K562 (cell line): ENCODE measurements around the gene ITSN2. TPM values are rescaled to one million over a fixed set of nuclear protein-coding genes. Genes with fewer than 3 reads are reported as not detected.

Experiments
- ATAC-seq: fragments of 200-7000 bp; cut with Tn5 transposase; 3 replicates; pipeline ENCODE4 v1.9.1; 2020; ENCODE audit warnings: moderate library complexity
- BruUV-seq: library from RNA; stranded (reverse); fragments of 400-500 nt; replicated peaks from 2 replicates; lab custom pipeline; 2021; lab: Mats Ljungman, UMichigan
- CTCF ChIA-PET: fragments of 300-600 bp; formaldehyde crosslinking; extraction: SDS; loops from one replicate; lab custom pipeline; 2021; ENCODE audit warnings: low intra/inter-chr PET ratio; lab: Yijun Ruan, JAX
- POLR2A ChIA-PET: fragments of 300-600, 350-650 bp; sonication (Branson Sonifier 250); formaldehyde crosslinking; extraction: SDS; loops from one replicate; lab custom pipeline; 2021; ENCODE audit warnings: antibody characterized with exemption, inconsistent platforms; lab: Yijun Ruan, JAX
- DNase-seq, 4 experiments: peaks; one replicate each; pipeline versions ENCODE4 v3.0.0 to v3.0.0-alpha.2; 2011 to 2018; ENCODE audit warnings: low spot score in 3 of 4, mixed read lengths in 3 of 4; ENCODE audit errors: extremely low read depth in 1 of 4
- FAIRE-seq: peaks from 2 replicates; lab custom pipeline; 2011; peaks lifted over from hg19 to GRCh38; lab: Jason Lieb, UNC
- H2AFZ ChIP-seq: 2 replicates; pipeline ENCODE4 v1.6.0; 2011; ENCODE audit warnings: low read depth, low read length, control low read depth, inconsistent platforms
- H3K27ac ChIP-seq: fragments of 200-600 bp; 3 replicates; pipeline ENCODE4 v1.8.0; 2011; ENCODE audit warnings: low read depth, mild to moderate bottlenecking, control low read depth, inconsistent platforms, low read length, moderate library complexity, mixed read lengths; ENCODE audit errors: extremely low read depth
- H3K27me3 ChIP-seq, 2 experiments: fragments of 300-600 bp in 1 of 2; 2 replicates in 1 of 2; 3 replicates in 1 of 2; pipeline versions ENCODE4 v1.6.0 to v1.8.0; 2011; ENCODE audit warnings: inconsistent platforms in 2 of 2, low read length in 2 of 2, mild to moderate bottlenecking in 1 of 2, mixed read lengths in 1 of 2, moderate library complexity in 1 of 2; ENCODE audit not compliant: control insufficient read depth in 2 of 2, insufficient read depth in 2 of 2
- H3K36me3 ChIP-seq: fragments of 300-600 bp; 3 replicates; pipeline ENCODE4 v1.8.0; 2011; ENCODE audit warnings: mild to moderate bottlenecking, low read length, inconsistent platforms; ENCODE audit not compliant: control insufficient read depth, insufficient read depth
- H3K4me1 ChIP-seq, 2 experiments: fragments of 200-600 bp in 1 of 2; replicated peaks in 1 of 2; 2 replicates in 1 of 2; 3 replicates in 1 of 2; pipeline versions ENCODE4 v1.5.1 to v1.8.0; 2011; ENCODE audit warnings: inconsistent platforms in 2 of 2, low read length in 2 of 2, mild to moderate bottlenecking in 1 of 2, mixed read lengths in 1 of 2, moderate library complexity in 1 of 2; ENCODE audit not compliant: control insufficient read depth in 2 of 2, insufficient read depth in 2 of 2
- H3K4me2 ChIP-seq: 2 replicates; pipeline ENCODE4 v1.6.1; 2011; ENCODE audit warnings: low read length, control low read depth, inconsistent platforms, mixed read lengths; ENCODE audit not compliant: insufficient read depth
- H3K4me3 ChIP-seq: fragments of 200-600 bp; sonication (generic), shearing (Covaris generic); 2 replicates; pipeline ENCODE4 v1.5.1; 2016; ENCODE audit warnings: control low read depth, inconsistent platforms
- H3K79me2 ChIP-seq: fragments of 200-600 bp; 3 replicates; pipeline ENCODE4 v1.8.0; 2011; ENCODE audit warnings: low read length, inconsistent platforms; ENCODE audit not compliant: control insufficient read depth, insufficient read depth
- H3K9ac ChIP-seq, 2 experiments: 2 replicates each; pipeline versions ENCODE4 v1.6.0 to v1.6.1; 2011; ENCODE audit warnings: low read depth in 2 of 2, low read length in 2 of 2, control low read depth in 1 of 2, inconsistent platforms in 1 of 2, mild to moderate bottlenecking in 1 of 2, mixed read lengths in 1 of 2; ENCODE audit not compliant: insufficient read depth in 1 of 2
- H3K9me1 ChIP-seq: one replicate; pipeline ENCODE4 v1.6.0; 2011; ENCODE audit warnings: inconsistent platforms, mild to moderate bottlenecking, low read length, moderate library complexity; ENCODE audit not compliant: control insufficient read depth, insufficient read depth
- H3K9me3 ChIP-seq: replicated peaks from 2 replicates; pipeline ENCODE4 v1.5.1; 2011; ENCODE audit warnings: low read depth, low read length, inconsistent platforms; ENCODE audit not compliant: control insufficient read depth, insufficient read depth
- H4K20me1 ChIP-seq: replicated peaks from 2 replicates; pipeline ENCODE4 v1.6.1; 2011; ENCODE audit warnings: low read length, inconsistent platforms, mixed read lengths; ENCODE audit not compliant: control insufficient read depth, insufficient read depth
- BACH1 ChIP-seq: fragments of 200-800 bp; sonication (Bioruptor generic); IDR thresholded peaks from 2 replicates; pipeline ENCODE4 v1.6.1; 2016; ENCODE audit warnings: missing genetic modification characterization, missing compliant biosample characterization
- FOXM1 ChIP-seq, 2 experiments: fragments of 450-650 bp in 1 of 2; sonication (generic) in 1 of 2; formaldehyde crosslinking in 1 of 2; IDR thresholded peaks; 2 replicates each; pipeline versions ENCODE4 v1.6.1 to v1.9.0; 2017 to 2022; ENCODE audit warnings: low read depth in 2 of 2, mild to moderate bottlenecking in 2 of 2, missing genetic modification reagents in 1 of 2, moderate library complexity in 1 of 2
- FUS ChIP-seq: fragments of 200-400 bp; formaldehyde crosslinking; optimal IDR thresholded peaks from 2 replicates; pipeline ENCODE3; 2017; ENCODE audit warnings: low read depth, low read length
- PML ChIP-seq: IDR thresholded peaks from 2 replicates; pipeline ENCODE4 v1.6.1; 2012; ENCODE audit warnings: low read length, inconsistent platforms
- POLR3A ChIP-seq: IDR thresholded peaks from 2 replicates; pipeline ENCODE4 v1.6.1; 2011; ENCODE audit warnings: borderline replicate concordance, mild to moderate bottlenecking, moderate library complexity; ENCODE audit not compliant: insufficient read length, insufficient read depth; ENCODE audit errors: extremely low read depth
- SRSF3 ChIP-seq: fragments of 200-400 bp; formaldehyde crosslinking; IDR thresholded peaks from 2 replicates; pipeline ENCODE4 v1.6.1; 2016; ENCODE audit warnings: mild to moderate bottlenecking, low read length, moderate library complexity; ENCODE audit not compliant: insufficient read depth
- TCF7 ChIP-seq: sonication (generic); IDR thresholded peaks from 2 replicates; pipeline ENCODE4 v1.6.1; 2016; ENCODE audit warnings: antibody characterized with exemption, borderline replicate concordance
- THAP7 ChIP-seq: fragments of 250-450 bp; sonication (Bioruptor Pico); IDR thresholded peaks from 2 replicates; pipeline ENCODE4 v1.5.0; 2021
- TRIM24 ChIP-seq, 2 experiments: fragments of 450-650 bp; IDR thresholded peaks; 2 replicates each; pipeline ENCODE4 v1.6.1; 2016
- ZNF253 ChIP-seq: fragments of 250-450 bp; sonication (Bioruptor Pico); conservative IDR thresholded peaks from 2 replicates; pipeline ENCODE4 v1.6.1; 2021; ENCODE audit warnings: mild to moderate bottlenecking
- ZNF408 ChIP-seq: fragments of 250-450 bp; sonication (Bioruptor Pico); IDR thresholded peaks from 2 replicates; pipeline ENCODE4 v1.4.0; 2020; ENCODE audit warnings: low read depth, mild to moderate bottlenecking, moderate library complexity
- ZNF589 ChIP-seq: fragments of 200-800 bp; sonication (Bioruptor generic); IDR thresholded peaks from 2 replicates; pipeline ENCODE4 v1.6.1; 2016; ENCODE audit warnings: low read depth, missing genetic modification characterization, missing compliant biosample characterization
- ZNF696 ChIP-seq: fragments of 250-450 bp; sonication (Bioruptor Pico); conservative IDR thresholded peaks from 2 replicates; pipeline ENCODE4 v1.4.0; 2020; ENCODE audit warnings: mild to moderate bottlenecking, moderate library complexity
- WGBS: fragments of 100-300 bp; shearing (Covaris generic); methylation state at CpG from one replicate; pipeline ENCODE4 v1.1.6; 2016; ENCODE audit warnings: low coverage, mixed read lengths; ENCODE audit not compliant: insufficient coverage; ENCODE audit errors: missing lambda C conversion rate; 5-methylcytosine and 5-hydroxymethylcytosine counted together
- in situ Hi-C: fragments of 300-500 bp; cut with MboI; formaldehyde crosslinking; loops from 4 replicates; pipeline ENCODE4 v1.15.0; 2018; ENCODE audit warnings: inconsistent platforms, mixed read lengths
- intact Hi-C: fragments of 100-400 bp; cut with micrococcal nuclease; formaldehyde crosslinking; loops from 2 replicates; pipeline ENCODE4 v1.14.2; 2022
- polyA plus RNA-seq, 8 experiments: library from polyadenylated mRNA; depleted of rRNA in 4 of 8; stranded (reverse) in 5 of 8; unstranded in 3 of 8; fragments of >200 nt; fragmentation: Nextera tagmentation in 2 of 8; fragmentation: Illumina TruSeq in 1 of 8; extraction: Ambion mirVana in 2 of 8; extraction: Trizol in 1 of 8; gene quantifications; 2 replicates each; pipeline versions ENCODE4 v1.2.1 to v1.2.3, GENCODE V29; 2011 to 2014; ENCODE audit warnings: inconsistent platforms in 1 of 8, missing spikeins in 1 of 8
- total RNA-seq, 7 experiments: library from RNA; depleted of rRNA in 6 of 7; stranded (reverse); fragments of >200 nt in 6 of 7; fragmentation: Illumina TruSeq in 2 of 7; extraction: Trizol in 2 of 7; gene quantifications; 2 replicates each; pipeline versions ENCODE4 v1.2.1 to v1.2.3, GENCODE V29; 2011 to 2021; ENCODE audit warnings: low replicate concordance in 1 of 7
- TF ChIP-seq, protein P1 (sequence below): sonication (generic); formaldehyde crosslinking; IDR thresholded peaks from 2 replicates; pipeline ENCODE4 v1.8.1; 2023; ENCODE audit warnings: mild to moderate bottlenecking, missing genetic modification reagents

ITSN2 gene
- total and polyA plus RNA-seq, 9 of the 15 experiments (the other 6 are each of a cell fraction or from before 2014, with no cell fraction given): 6.6 to 19.9 (median 15.2) TPM

DNA sequence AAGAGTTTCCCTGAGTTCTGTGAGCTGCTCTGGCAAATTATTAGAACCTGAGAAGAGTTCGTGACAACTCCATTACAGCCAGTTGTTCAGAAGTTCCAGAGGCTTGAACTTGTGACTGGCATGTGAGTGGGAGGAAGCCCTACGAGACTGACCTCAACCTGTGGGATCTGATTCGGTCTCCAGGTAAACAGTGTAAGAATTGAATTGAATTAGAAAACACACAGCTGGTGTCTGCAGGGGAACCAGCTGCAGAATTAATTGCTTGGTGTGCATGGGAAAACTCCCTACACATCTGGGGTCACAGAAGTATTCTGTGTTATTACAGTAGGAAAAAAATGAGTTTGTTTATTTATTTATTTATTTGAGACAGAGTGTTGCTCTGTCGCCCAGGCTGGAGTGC lies 14.0 kb upstream of the ITSN2 start:
- in situ Hi-C loops: no loop called here
- H3K4me3 ChIP-seq: no peak overlapping the region
- no peaks in the 10 kb centered on the region for H3K79me2 ChIP-seq
- FAIRE-seq: no peak
- no peaks in the 10 kb centered on the region for H3K36me3 ChIP-seq
- no peak for TF ChIP-seq ZNF589 (CRISPR knock-in tag)
- no peak for TF ChIP-seq POLR3A
- no peak for TF ChIP-seq ZNF408 (CRISPR knock-in tag)
- TF ChIP-seq, protein P1, sequence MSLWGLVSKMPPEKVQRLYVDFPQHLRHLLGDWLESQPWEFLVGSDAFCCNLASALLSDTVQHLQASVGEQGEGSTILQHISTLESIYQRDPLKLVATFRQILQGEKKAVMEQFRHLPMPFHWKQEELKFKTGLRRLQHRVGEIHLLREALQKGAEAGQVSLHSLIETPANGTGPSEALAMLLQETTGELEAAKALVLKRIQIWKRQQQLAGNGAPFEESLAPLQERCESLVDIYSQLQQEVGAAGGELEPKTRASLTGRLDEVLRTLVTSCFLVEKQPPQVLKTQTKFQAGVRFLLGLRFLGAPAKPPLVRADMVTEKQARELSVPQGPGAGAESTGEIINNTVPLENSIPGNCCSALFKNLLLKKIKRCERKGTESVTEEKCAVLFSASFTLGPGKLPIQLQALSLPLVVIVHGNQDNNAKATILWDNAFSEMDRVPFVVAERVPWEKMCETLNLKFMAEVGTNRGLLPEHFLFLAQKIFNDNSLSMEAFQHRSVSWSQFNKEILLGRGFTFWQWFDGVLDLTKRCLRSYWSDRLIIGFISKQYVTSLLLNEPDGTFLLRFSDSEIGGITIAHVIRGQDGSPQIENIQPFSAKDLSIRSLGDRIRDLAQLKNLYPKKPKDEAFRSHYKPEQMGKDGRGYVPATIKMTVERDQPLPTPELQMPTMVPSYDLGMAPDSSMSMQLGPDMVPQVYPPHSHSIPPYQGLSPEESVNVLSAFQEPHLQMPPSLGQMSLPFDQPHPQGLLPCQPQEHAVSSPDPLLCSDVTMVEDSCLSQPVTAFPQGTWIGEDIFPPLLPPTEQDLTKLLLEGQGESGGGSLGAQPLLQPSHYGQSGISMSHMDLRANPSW (CRISPR knock-in tag): no peak
- TF ChIP-seq TCF7: no peak
- no peak for TF ChIP-seq ZNF696 (CRISPR knock-in tag)
- TF ChIP-seq BACH1 (tag): no peak
- TF ChIP-seq THAP7 (CRISPR knock-in tag): no peak
- no peak for TF ChIP-seq TRIM24 (IDR thresholded peaks at IDR 0.05)
- TF ChIP-seq FOXM1 (IDR thresholded peaks at IDR 0.05; ENCODE audit: low read depth): no peak
- TF ChIP-seq FOXM1 (CRISPR knock-in tag; IDR thresholded peaks at IDR 0.05; ENCODE audit: low read depth): no peak
- no peak for TF ChIP-seq PML
- no peak for TF ChIP-seq FUS
- TF ChIP-seq SRSF3: no peak
- TF ChIP-seq ZNF253: no peak
- TF ChIP-seq, all 486 proteins: peak for 0
- Histone ChIP-seq H3K9me3 (no peaks in the 10 kb centered on the region), H4K20me1 (no peaks in the 10 kb centered on the region), H2AFZ (no peak overlapping the region), H3K27me3 (no peaks in the 10 kb centered on the region), H3K4me2 (no peak overlapping the region), H3K9ac (no peak overlapping the region), H3K9me1 (no peaks in the 10 kb centered on the region), H3K27ac (no peak overlapping the region), H3K4me1 (no peaks in the 10 kb centered on the region)
- no TSS peak for BruUV-seq
- DNase-seq (no peak), ATAC-seq (no peak)
- 11% methylated on average over 3 of the region's 4 CpGs for WGBS
- CTCF ChIA-PET: no interaction called here
- intact Hi-C loops: no loop called here
- POLR2A ChIA-PET: interaction anchor here (0.8 kb wide), 1 partner anchor 11 kb away, joined by 5 read pairs; no protein-coding TSS in a partner anchor
